ENCODE measurements around the gene GLDN. TPM values are rescaled to one million over a fixed set of nuclear protein-coding genes. Genes with fewer than 3 reads are reported as not detected.
A peak's percentile ranks its signal among the peaks of the same experiment; 100 is the strongest.

The GLDN gene
- total and polyA plus RNA-seq, 2 of the 4 experiments (the other 2 are of a cell fraction) = under 0.01 TPM; not detected in 1

DNA sequence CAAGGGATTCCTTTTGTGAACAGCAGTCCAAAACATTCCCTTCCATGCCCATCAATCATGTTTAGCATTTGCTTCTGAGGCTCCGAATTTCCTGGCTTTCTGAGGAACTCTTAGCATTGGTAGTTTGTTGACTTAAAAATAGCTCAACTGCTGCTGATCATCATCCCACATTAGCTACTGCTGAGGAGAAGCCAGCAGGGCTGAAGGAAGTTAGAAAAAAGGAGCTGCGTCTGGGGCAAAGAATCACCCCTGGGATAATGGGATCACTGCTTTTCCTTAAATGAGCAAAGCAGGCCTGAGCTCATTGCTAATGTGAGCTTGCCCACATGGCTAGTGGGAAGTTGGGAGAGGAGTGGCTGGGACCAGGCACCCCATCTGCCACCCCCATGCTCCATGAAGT is 42.8 kb upstream of the GLDN start:
- no peak overlapping the region for H2AFZ ChIP-seq (replicated peaks; ENCODE audit: low read length, poor library complexity)
- DNase-seq = no peak
- TF ChIP-seq MAFK (IDR thresholded peaks at IDR 0.05; ENCODE audit: low read depth, low read length) (no peak), MAZ (IDR thresholded peaks at IDR 0.05; ENCODE audit: borderline replicate concordance, low read depth, low read length) (no peak), RAD21 (IDR thresholded peaks at IDR 0.05; ENCODE audit: low read length) (no peak), BHLHE40 (IDR thresholded peaks at IDR 0.05; ENCODE audit: low read depth, low read length) (no peak), POLR2A (IDR thresholded peaks at IDR 0.05; ENCODE audit: low read depth, low read length) (no peak)
- TF ChIP-seq, protein P1, sequence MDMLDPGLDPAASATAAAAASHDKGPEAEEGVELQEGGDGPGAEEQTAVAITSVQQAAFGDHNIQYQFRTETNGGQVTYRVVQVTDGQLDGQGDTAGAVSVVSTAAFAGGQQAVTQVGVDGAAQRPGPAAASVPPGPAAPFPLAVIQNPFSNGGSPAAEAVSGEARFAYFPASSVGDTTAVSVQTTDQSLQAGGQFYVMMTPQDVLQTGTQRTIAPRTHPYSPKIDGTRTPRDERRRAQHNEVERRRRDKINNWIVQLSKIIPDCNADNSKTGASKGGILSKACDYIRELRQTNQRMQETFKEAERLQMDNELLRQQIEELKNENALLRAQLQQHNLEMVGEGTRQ (IDR thresholded peaks at IDR 0.05; ENCODE audit: low read depth, low read length) = no peak
- no peak overlapping the region for H3K4ac ChIP-seq (ENCODE audit: low read depth, low read length)
- no peak overlapping the region for H2BK5ac ChIP-seq (ENCODE audit: low read depth, low read length, poor library complexity, severe bottlenecking)
- no peak overlapping the region for H3K23ac ChIP-seq (ENCODE audit: low read depth, low read length)
- no peak overlapping the region for H3K14ac ChIP-seq (replicated peaks; ENCODE audit: low read depth, low read length)
- no TSS peak for BruUV-seq (replicated peaks)
- no peak overlapping the region for H2AK9ac ChIP-seq (replicated peaks; ENCODE audit: low read depth, low read length, poor library complexity)
- H2AK5ac ChIP-seq (ENCODE audit: low read depth, low read length) = no peak overlapping the region
- H3K9me3 ChIP-seq (ENCODE audit: control insufficient read depth, insufficient read depth, low read length) = no peaks in the 10 kb centered on the region
- H2BK120ac ChIP-seq (ENCODE audit: low read depth, low read length) = no peak overlapping the region
- H3K79me1 ChIP-seq (ENCODE audit: low read depth in 1 of 2, low read length in 2 of 2) = no peaks in the 10 kb centered on the region
- H3K27ac ChIP-seq (ENCODE audit: insufficient read depth, low read length) = no peak overlapping the region
- H4K5ac ChIP-seq (ENCODE audit: low read depth, low read length) = no peak overlapping the region
- H2BK20ac ChIP-seq (ENCODE audit: low read depth, low read length) = no peak overlapping the region
- dilution Hi-C loops (cut with HindIII; ENCODE audit: low sequenced_read_pairs, unreplicated experiment) = no loop called here
- POLR2A ChIA-PET (ENCODE audit: unreplicated experiment) = no interaction called here
- no peak overlapping the region for H2BK15ac ChIP-seq (ENCODE audit: low read depth, low read length)
- no peak overlapping the region for H4K91ac ChIP-seq (ENCODE audit: insufficient read depth, low read depth, low read length)
- CTCF ChIA-PET = no interaction called here
- H3K36me3 ChIP-seq (ENCODE audit: control insufficient read depth, insufficient read depth, low read length) = no peaks in the 10 kb centered on the region
- 0 out of 2 replicates have a peak, but pooled peaks have one; percentile 17 for ATAC-seq (ENCODE audit: low read depth)
- no peaks in the 10 kb centered on the region for H3K9me1 ChIP-seq (ENCODE audit: insufficient read depth, low read length)
- H3K4me1 ChIP-seq (ENCODE audit: control insufficient read depth, insufficient read depth, low read length) = no peaks in the 10 kb centered on the region; the same call in 1 of the 2 replicates
- intact Hi-C loops (cut with micrococcal nuclease) = no loop called here
- H4K20me1 ChIP-seq (ENCODE audit: insufficient read depth, low read length) = no peaks in the 10 kb centered on the region
- H3K4me2 ChIP-seq (ENCODE audit: low read depth, low read length) = no peak overlapping the region
- in situ Hi-C loops (cut with MboI; ENCODE audit: low sequenced_read_pairs) = no loop called here
- H3K4me3 ChIP-seq (ENCODE audit: insufficient read depth, low read depth, low read length) = no peak overlapping the region
- no CpG with 5 or more reads among the region's 2 CpGs for WGBS, 2 experiments (ENCODE audit: extremely low coverage in 2 of 2, insufficient read length in 1 of 2)
- H3K18ac ChIP-seq (ENCODE audit: low read depth, low read length) = no peak overlapping the region
- peaks cover 48% of the 10 kb centered on the region for H3K27me3 ChIP-seq (ENCODE audit: control insufficient read depth, insufficient read depth, low read length)
- H3K56ac ChIP-seq (ENCODE audit: extremely low read depth, insufficient read depth, low read length) = no peak overlapping the region
- H4K8ac ChIP-seq (ENCODE audit: low read depth in 2 of 2, low read length in 2 of 2) = no peak overlapping the region
- H3K9ac ChIP-seq (ENCODE audit: low read depth, low read length) = no peak overlapping the region
